Sigmoid colon (tissue), 4 donors: ENCODE data around the gene GRAPL.
"Not testable (repeated sequence)": the region's sequence is repeated elsewhere in the genome, so short reads cannot be mapped to it uniquely, and the experiment has no call there.

Source experiments
- CTCF ChIP-seq, 4 experiments: fragments of 450-650 bp in 3 of 4; fragments of 200-600 bp in 1 of 4; IDR thresholded peaks; one replicate each; pipeline ENCODE4 v1.5.1; 2016 to 2019; ENCODE audit warnings: antibody characterized with exemption in 4 of 4, mild to moderate bottlenecking in 3 of 4, moderate library complexity in 2 of 4
- EP300 ChIP-seq, 4 donors: sonication (generic); formaldehyde crosslinking; IDR thresholded peaks; one replicate each; pipeline ENCODE4 v1.6.1; 2017; ENCODE audit warnings: antibody characterized with exemption in 4 of 4
- POLR2A ChIP-seq, 2 donors: fragments of 450-650 bp; IDR thresholded peaks; one replicate each; pipeline ENCODE4 v1.6.1; 2016; ENCODE audit warnings: antibody characterized with exemption in 2 of 2, mild to moderate bottlenecking in 2 of 2, moderate library complexity in 2 of 2
- POLR2AphosphoS5 ChIP-seq, 4 donors: sonication (generic); formaldehyde crosslinking; IDR thresholded peaks; one replicate each; pipeline ENCODE4 v1.6.1; 2017; ENCODE audit warnings: antibody characterized with exemption in 4 of 4

GRCh38 chr17:19158938-19159337 lies 31.5 kb downstream of the GRAPL start:
- not testable (repeated sequence) for TF ChIP-seq CTCF, POLR2AphosphoS5, POLR2A, EP300 (IDR thresholded peaks at IDR 0.05)
